Renal pelvis (tissue), 12 donors: ENCODE measurements around the gene TMEM54. TPM values are rescaled to one million over a fixed set of nuclear protein-coding genes. Genes with fewer than 3 reads are reported as not detected.

ENCODE experiments used
- DNase-seq: peaks from one replicate; pipeline ENCODE4 v3.0.0-alpha.2; 2013
- long read RNA-seq, 16 experiments: transcript quantifications; one replicate each; lab custom pipeline, GENCODE V29; 2026
- polyA plus RNA-seq, 3 donors: library from polyadenylated mRNA; unstranded; fragments of 120-200 nt; gene quantifications; one replicate each; pipeline ENCODE4 v1.2.1, GENCODE V29; 2013; ENCODE audit not compliant: insufficient read length in 3 of 3

Gene TMEM54, protein sequence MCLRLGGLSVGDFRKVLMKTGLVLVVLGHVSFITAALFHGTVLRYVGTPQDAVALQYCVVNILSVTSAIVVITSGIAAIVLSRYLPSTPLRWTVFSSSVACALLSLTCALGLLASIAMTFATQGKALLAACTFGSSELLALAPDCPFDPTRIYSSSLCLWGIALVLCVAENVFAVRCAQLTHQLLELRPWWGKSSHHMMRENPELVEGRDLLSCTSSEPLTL
- polyA plus RNA-seq, result 10 to 100 TPM in 1 of 3 donors, 1 to 10 TPM in 2; 7.2 to 10.1 (median 7.4) TPM
- long read RNA-seq, donor 1, partial matches to known transcripts, result 0 of 4 reads
- long read RNA-seq, donor 1, other reads (novel, unspliced or antisense), result 0 of 4 reads
- long read RNA-seq, donor 2, transcript TMEM54-202 (6 exons, 999 nt), result major isoform, 5 of 7 reads
- long read RNA-seq, donor 2, partial matches to known transcripts, result 0 of 7 reads
- long read RNA-seq, donor 2, other reads (novel, unspliced or antisense), result 0 of 7 reads
- long read RNA-seq, donor 3, transcript TMEM54-202 (6 exons, 999 nt), result major isoform, 5 of 5 reads
- long read RNA-seq, donor 3, partial matches to known transcripts, result 0 of 5 reads
- long read RNA-seq, donor 3, other reads (novel, unspliced or antisense), result 0 of 5 reads
- long read RNA-seq, donor 4, transcript TMEM54-202 (6 exons, 999 nt), result major isoform, 13 of 21 reads
- long read RNA-seq, donor 4, partial matches to known transcripts, result 7 of 21 reads
- long read RNA-seq, donor 4, other reads (novel, unspliced or antisense), result 0 of 21 reads
- long read RNA-seq, donor 5, partial matches to known transcripts, result 0 of 4 reads
- long read RNA-seq, donor 5, other reads (novel, unspliced or antisense), result 0 of 4 reads
- long read RNA-seq, donor 6, transcript TMEM54-202 (6 exons, 999 nt), result major isoform, 7 of 9 reads
- long read RNA-seq, donor 6, partial matches to known transcripts, result 0 of 9 reads
- long read RNA-seq, donor 6, other reads (novel, unspliced or antisense), result 0 of 9 reads
- long read RNA-seq, donor 7, transcript TMEM54-202 (6 exons, 999 nt), result major isoform, 11 of 11 reads
- long read RNA-seq, donor 7, partial matches to known transcripts, result 0 of 11 reads
- long read RNA-seq, donor 7, other reads (novel, unspliced or antisense), result 0 of 11 reads
- long read RNA-seq, donor 8, partial matches to known transcripts, result 0 of 4 reads
- long read RNA-seq, donor 8, other reads (novel, unspliced or antisense), result 0 of 4 reads
- long read RNA-seq, donor 9, transcript TMEM54-202 (6 exons, 999 nt), result major isoform, 8 of 9 reads
- long read RNA-seq, donor 9, partial matches to known transcripts, result 0 of 9 reads
- long read RNA-seq, donor 9, other reads (novel, unspliced or antisense), result 0 of 9 reads
- long read RNA-seq, donor 10, partial matches to known transcripts, result 0 of 4 reads
- long read RNA-seq, donor 10, other reads (novel, unspliced or antisense), result 0 of 4 reads
- long read RNA-seq, donor 11, partial matches to known transcripts, result 0 of 2 reads
- long read RNA-seq, donor 11, other reads (novel, unspliced or antisense), result 0 of 2 reads
- long read RNA-seq, donor 12, transcript TMEM54-202 (6 exons, 999 nt), result major isoform, 10 of 11 reads
- long read RNA-seq, donor 12, partial matches to known transcripts, result 0 of 11 reads
- long read RNA-seq, donor 12, other reads (novel, unspliced or antisense), result 0 of 11 reads
- long read RNA-seq, donor 13, partial matches to known transcripts, result 0 of 3 reads
- long read RNA-seq, donor 13, other reads (novel, unspliced or antisense), result 0 of 3 reads
- long read RNA-seq, donor 14, result 0 reads
- long read RNA-seq, donor 15, transcript TMEM54-202 (6 exons, 999 nt), result major isoform, 27 of 49 reads
- long read RNA-seq, donor 15, partial matches to known transcripts, result 17 of 49 reads
- long read RNA-seq, donor 15, other reads (novel, unspliced or antisense), result 0 of 49 reads
- long read RNA-seq, donor 16, transcript TMEM54-202 (6 exons, 999 nt), result major isoform, 10 of 12 reads
- long read RNA-seq, donor 16, partial matches to known transcripts, result 0 of 12 reads
- long read RNA-seq, donor 16, other reads (novel, unspliced or antisense), result 0 of 12 reads

DNA sequence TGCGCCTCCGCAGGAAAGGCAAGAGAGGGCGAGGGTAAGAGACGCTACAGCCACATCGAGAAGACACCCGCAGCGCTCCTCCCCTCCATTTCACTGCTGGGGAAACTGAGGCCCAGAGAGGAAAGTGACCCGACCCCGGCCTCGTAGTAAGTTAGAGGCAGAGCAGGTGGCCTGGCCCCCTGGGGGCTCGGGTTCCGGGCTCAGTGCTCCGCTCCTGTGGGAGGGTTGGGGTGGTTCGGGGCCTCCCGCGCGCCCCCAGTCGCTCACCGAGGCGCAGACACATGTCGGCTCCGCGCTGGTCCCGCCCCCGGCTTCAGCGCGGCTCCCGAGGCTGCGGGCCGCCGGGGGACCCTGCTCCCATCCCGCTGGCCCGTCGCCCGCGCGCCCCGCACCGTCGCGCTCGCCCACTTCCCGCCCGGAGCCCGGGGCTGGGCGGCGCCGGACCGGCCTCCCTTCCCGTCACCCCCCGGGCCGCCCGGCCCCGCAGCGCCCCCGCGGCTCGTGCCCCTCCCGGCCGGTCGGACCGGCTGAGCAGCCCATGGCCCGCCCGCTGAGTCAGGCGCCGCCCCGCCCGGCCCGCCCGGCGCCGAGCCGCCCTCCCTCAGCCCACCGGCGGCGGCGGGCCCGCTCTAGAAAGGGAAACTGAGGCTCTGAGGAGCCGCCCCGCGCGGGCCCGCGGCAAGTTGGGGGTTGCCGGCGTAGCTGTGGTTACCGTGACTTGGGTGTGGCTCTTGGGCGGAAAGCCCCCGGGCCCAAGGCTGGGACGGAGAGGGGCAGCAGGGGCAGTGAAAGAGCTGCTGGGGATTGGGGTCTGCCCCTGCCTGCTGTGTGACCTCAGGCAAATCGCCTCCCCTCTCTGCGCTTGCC lies at the start of gene TMEM54:
TMEM54 (minus strand) TSS at position 434 of the 867 bp plus-strand sequence; CDS start at position 283, 151 bp downstream.
- no peak for DNase-seq

DNA sequence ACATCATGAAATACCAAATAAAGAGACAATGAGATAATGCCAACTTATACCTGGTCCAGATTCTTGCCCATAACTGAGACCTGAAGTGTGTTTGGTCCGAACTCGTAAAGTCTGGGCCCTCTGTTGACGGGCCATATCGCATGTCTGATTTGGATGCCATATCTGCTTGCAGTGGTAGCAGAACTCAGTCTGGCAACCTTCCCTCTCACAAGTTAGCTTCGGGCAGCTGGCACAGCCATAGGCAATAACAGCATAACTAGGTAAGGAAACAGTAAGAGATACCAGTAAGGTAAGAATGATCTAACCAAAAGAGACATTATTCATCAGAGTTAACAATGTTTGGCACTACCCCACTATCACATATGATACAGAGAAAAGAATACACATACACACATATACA lies 48.3 kb upstream of the TMEM54 start:
- no peak for DNase-seq

DNA sequence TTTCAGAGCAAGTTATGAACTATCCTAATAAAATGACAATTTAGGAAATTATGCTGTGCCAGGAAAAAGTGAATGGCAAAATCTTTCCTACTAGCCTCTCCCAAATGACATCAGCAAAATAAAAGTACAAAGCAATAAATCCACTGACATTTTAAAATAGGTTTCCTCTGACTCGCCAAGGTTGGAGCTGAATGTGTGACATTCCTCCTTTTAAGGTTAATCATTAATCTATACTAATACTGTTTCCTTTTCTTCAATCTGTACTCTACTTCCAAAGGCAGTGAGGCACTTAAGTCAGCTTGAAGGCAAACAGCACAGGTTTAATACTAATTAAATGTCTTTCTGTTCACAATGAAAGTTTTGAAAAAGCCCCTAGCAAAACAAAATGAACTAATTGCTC lies 47.7 kb upstream of the TMEM54 start:
- DNase-seq, result no peak

DNA sequence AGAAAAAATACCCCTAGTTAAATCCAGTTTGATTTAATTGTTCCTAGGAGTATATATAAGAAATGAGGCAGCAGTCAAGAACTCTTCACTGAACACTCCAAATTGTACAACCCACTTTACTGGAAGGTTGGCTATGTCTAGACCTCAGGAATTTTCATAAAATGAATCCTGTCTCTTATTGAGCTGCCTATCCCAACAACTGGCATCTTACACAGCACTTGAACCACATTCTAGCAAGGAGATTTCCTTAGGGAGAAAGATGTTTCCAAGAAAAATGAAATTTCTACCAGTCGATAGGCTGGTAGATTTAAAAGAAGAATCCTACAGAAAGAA lies 47.2 kb upstream of the TMEM54 start:
- no peak for DNase-seq

DNA sequence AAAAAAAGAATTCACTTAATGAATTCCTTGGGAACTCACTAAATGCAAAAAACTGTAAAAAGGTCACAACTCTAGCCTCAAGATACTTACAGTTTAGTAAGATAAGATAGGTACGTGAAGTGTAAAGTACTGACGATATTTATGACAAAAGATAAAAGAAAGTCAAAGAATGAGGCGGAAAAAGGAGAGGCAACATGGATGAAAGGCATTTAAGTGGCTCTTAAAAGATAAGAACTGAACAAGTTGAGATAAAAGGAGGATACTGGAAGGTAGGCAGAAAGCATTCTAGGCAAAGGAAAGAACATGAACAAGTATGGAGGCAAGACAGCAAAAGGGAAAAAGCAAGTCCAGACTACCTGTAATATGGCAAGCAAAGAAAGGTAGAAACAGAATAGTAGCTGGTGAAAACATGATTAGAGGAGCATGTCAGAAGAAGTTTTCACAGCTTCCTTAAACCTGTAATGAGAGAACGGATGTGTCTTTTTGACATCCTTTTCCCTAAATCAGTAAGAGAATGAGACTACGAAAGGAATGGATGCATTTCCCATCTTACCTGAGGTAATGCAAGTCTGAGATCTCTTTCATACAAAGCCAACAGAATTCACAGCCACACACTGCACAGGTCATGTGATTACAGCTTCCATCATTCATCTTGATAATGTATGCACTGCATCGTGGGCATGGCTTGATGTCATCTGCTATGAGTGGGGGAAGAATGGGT lies 46.6 kb upstream of the TMEM54 start:
- no peak for DNase-seq

DNA sequence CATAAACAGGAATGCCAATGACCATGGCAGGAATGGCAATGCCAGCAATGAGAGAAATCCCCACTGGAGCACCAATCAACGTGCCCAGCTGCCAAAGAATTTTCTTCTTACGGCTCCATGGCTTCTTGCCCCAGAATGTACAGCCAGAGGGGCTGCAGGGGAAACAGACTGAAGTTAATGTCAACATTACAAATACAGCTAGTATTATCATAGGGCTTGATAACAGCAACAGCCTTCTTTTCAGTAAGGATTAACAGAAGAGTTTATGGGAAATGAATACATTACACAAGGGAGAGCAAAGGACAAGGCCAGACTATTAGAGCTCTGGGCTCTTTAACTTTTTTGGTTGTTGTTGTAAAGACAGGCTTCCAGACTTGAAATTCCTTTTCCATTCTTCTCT lies 45.2 kb upstream of the TMEM54 start:
- no peak for DNase-seq

DNA sequence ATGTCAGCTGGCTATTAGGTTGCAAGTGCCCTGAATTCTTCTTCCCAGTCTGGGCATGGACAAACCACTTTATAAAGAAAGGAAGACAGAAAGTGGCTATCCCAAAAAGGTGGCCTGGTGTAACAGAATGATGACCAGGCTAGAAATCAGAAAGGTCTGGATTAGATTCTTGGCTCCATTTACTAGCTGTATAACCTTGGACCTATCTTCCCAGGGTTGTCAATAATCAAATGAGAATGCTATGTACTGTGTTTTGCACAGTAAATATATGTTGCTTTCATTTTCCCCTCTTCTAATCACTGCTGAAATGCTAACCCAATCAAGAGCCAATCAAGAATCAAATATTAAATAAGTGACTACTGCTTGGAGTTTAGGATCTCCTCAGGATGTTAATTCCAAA lies 43.0 kb upstream of the TMEM54 start:
- no peak for DNase-seq

DNA sequence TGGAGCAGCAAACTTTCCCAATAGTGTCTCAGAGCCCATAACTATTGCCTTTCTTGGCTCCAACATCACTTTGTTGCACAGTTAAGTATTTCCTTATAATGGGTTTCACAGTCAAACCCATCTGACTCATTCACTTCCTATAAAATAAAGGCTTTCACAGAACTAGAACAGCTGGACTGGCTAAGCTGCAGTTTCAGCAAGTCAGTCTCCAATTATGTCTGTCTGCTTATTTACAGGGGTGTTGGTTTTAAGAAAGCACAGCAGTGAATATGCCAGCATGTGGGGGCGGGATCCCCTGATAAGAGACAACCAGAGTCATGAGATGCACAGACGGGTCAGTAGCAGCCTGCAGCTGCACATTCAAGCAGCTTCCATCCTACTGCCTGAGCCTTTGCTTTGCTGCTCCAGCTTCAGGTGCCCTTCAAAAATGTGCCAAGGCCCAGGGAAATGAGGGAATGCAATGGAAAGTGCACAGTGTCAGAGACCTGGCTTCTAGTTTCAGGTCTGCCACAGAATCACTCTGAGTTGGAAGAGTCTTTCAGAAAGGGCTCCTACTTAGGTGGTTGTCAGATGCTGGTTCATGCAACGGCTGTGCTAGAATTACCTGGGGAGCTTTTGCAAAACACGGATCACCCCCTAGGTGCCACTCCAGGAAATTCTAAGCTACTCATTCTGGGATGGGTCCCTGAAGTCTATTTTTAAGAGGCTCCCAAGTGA lies 38.6 kb upstream of the TMEM54 start:
- DNase-seq, result no peak

DNA sequence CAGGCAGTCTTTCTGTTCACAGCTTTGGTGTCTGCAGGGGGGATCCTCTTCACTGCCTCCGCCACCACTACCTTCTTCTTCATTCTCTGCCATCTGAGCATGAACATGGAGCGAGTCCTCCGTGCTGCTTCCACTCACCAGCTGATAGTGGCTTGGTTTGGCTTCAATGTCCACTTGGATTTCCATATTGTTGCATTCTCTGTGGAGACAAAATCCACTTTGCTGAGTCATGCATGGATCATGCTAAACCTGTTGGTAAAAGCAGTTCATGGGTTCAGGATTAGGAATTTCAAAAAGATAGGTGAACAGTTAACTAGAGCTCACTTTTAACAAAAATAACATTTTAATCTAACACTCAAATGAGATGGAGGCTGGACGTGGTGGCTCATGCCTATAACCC lies 35.9 kb upstream of the TMEM54 start:
- no peak for DNase-seq

DNA sequence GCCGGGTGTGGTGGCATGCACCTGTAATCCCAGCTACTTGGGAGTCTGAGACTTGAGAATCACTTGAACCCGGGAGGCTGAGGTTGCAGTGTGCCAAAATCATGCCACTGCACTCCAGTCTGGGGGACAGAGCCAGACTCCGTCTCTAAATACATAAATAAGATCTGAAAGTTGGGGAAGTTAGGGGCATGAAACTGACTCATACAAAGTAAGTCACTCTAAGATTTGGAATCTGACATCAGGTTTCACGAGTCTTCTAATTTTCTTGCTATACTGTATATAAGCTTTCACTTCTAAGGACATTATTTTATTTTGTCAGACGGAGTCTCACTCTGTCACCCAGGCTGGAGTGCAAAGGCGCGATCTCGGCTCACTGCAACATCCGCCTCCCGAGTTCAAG lies 33.3 kb upstream of the TMEM54 start:
- no peak for DNase-seq

DNA sequence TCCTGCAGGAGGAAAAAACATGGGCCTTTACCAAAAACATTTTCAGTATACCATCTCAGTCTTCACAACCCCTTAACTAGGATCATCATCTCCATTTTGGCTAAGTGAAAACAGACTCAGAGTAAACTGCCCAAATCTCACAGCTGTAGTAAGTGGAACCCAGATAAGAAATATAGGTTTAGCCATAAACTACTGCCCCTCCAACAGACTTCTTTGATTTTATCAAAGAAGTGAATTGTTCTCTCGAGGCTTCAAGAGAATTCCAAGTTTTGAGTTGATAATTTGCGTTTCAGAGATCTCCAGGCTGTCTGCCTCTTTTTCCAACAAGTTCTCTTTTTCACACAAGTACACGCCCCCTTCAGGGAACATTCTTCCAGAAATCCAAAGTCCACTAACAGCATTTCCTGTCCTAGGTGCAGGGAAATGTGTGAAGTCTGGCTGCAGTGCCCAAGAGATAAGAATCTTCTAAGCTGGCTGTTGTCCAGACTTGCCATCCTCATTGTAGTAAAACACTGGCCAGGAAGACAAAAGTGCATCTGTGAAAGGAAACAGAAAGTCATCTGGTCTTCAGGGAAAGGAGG lies 32.6 kb upstream of the TMEM54 start:
- no peak for DNase-seq

DNA sequence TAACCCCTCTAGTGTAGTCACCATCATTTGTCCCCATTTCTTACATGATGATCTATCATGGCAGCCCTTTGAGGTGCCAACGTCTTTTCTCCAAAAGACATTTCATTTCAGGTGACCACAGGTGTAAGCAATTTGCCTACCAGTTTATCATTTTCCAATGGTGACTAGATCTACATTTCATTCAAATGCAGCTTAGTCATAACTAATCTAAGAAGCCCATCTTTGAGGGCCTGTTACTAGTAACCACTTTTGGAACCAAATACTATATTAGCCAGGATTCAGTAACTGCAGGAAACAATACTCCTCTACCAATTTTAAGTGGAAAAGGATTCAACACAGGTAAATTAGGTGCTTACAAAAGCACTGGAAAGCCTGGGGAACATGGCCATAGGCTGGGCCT lies 30.6 kb upstream of the TMEM54 start:
- no peak for DNase-seq

DNA sequence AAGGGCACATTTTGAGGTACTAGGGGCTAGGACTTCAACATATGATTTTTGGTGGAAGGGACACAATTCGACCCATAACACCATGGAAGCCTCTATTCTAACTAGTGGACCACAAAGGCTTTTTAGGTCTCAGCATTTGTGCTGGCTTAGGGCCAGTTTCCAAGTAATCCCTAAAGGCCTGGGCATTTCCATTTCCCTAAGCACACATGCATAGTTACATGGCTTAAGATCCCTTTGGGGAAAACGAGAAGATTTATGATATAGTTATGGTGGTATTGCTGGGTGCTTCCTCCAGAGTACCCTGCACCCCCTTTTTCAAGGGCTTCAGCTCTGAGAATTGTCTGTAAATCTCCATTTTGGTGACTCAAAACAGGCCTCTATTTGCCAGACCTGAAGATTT lies 28.2 kb upstream of the TMEM54 start:
- DNase-seq, result no peak

DNA sequence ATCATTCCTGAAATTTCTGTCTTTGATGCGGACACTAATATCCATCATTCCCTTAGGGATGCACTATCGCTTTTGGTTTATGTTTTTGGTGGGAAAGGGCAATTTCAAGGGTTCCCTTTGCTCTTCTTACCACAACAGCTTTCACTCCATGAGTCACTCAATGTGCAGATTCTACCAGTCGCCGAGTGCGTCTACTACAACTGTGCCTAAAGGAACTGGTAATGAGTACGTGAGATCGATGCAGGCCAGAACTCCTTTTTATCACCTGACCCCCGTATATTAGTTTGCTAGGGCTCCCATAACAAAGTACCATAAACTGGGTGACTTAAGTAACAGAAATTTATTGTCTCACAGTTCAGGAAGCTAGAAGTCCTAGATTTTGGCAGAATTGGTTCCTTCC lies 27.5 kb upstream of the TMEM54 start:
- DNase-seq, result no peak

DNA sequence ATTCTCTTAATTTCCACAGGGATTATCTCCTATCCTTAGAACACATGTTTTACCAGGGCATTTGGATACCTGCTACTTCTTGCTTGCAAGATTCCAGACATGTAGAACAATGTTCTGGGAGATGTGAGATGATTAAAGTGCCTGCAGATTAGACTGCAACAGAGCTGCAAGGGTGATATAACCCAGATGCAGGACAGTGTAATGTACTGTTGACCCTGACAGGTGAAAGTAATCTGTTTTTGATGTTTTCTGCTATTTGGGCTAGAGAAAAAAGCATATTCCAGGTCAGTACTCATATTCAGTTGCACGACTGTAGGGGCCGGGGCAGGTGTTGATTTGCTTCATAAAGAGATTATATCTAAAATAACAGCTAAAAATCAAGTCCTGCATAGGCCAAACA lies 27.1 kb upstream of the TMEM54 start:
- DNase-seq, result no peak

DNA sequence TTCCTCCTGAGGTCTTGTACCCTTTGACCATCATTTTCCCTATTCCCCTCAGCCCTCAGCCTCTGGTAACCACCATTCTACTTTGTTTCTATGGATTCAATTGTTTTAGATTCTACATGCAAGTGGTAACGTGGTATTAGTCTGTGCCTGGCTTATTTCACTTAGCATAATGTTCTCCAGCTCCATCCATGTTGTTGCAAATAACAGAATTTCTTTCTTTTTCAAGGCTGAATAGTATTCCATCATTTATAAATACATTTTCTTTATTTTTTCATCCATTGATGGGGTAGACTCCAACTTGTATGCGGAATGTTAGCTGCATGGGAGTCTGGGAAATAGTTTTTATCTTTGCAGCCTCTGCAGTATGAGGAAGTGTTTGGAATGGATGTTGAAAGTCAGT lies 26.3 kb upstream of the TMEM54 start:
- no peak for DNase-seq

DNA sequence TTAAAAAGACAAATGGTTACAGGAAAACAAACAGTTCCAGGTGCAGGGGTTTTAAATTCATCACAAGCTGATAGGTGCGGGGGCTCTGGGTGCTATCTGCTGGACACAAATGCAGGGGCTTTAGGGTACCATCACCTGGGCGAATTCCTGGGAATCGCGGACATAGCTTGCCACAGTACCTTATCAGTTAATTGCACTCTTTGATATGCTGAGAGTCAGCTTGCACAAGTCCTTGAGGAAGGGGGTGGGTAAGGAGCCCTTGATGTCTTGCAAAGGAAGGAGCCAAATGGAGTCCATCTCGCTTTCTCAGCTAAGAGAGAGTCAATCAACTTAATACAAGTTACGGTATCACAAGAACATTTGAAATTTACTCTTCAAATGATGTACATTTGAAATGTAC lies 25.4 kb upstream of the TMEM54 start:
- no peak for DNase-seq
